Endothelial cell of umbilical vein (primary cell): Measurements from ENCODE around the gene ADCY5. TPM values are rescaled to one million over a fixed set of nuclear protein-coding genes. Genes with fewer than 3 reads are reported as not detected.

ENCODE experiments used
- BruUV-seq: library from RNA; stranded (reverse); fragments of 400-500 nt; replicated peaks from 2 replicates; lab custom pipeline; 2021; lab: Mats Ljungman, UMichigan
- CTCF ChIA-PET: fragments of 300-600, 350-600 bp; sonication (Branson Sonifier 250); formaldehyde crosslinking; loops from one replicate; lab custom pipeline; 2021; ENCODE audit warnings: antibody characterized with exemption, inconsistent platforms; lab: Charles Lee
- POLR2A ChIA-PET: fragments of 300-600, 350-600 bp; sonication (Branson Sonifier 250); formaldehyde crosslinking; loops from one replicate; lab custom pipeline; 2021; ENCODE audit warnings: antibody characterized with exemption, inconsistent platforms; lab: Charles Lee
- DNase-seq: peaks from one replicate; pipeline ENCODE4 v3.0.0-alpha.2; 2011; ENCODE audit warnings: low read depth, low spot score
- FAIRE-seq: peaks from 2 replicates; lab custom pipeline; 2011; peaks lifted over from hg19 to GRCh38; lab: Jason Lieb, UNC
- H2AFZ ChIP-seq: 2 replicates; pipeline ENCODE4 v1.6.0; 2012; ENCODE audit warnings: low read depth, low read length, control low read depth, inconsistent platforms
- H3K27ac ChIP-seq: 2 replicates; pipeline ENCODE4 v1.5.1; 2011; ENCODE audit warnings: low read depth, mild to moderate bottlenecking, control low read depth, low read length, moderate library complexity; ENCODE audit not compliant: insufficient read depth
- H3K27me3 ChIP-seq, 2 experiments: 2 replicates each; pipeline versions ENCODE4 v1.6.0 to v1.6.1; 2011; ENCODE audit warnings: low read length in 2 of 2, mixed read lengths in 1 of 2; ENCODE audit not compliant: control insufficient read depth in 2 of 2, insufficient read depth in 2 of 2
- H3K36me3 ChIP-seq, 2 experiments: 2 replicates in 1 of 2; 3 replicates in 1 of 2; pipeline ENCODE4 v1.5.1; 2011; ENCODE audit warnings: low read length in 2 of 2, mild to moderate bottlenecking in 1 of 2, moderate library complexity in 1 of 2; ENCODE audit not compliant: control insufficient read depth in 2 of 2, insufficient read depth in 2 of 2; ENCODE audit errors: extremely low read depth in 1 of 2
- H3K4me1 ChIP-seq: 3 replicates; pipeline ENCODE4 v1.5.1; 2011; ENCODE audit warnings: mild to moderate bottlenecking, low read length; ENCODE audit not compliant: control insufficient read depth, insufficient read depth; ENCODE audit errors: extremely low read depth
- H3K4me2 ChIP-seq: 2 replicates; pipeline ENCODE4 v1.6.1; 2011; ENCODE audit warnings: low read length, control low read depth, mixed read lengths; ENCODE audit not compliant: insufficient read depth
- H3K4me3 ChIP-seq, 3 experiments: fragments of 200-600 bp in 1 of 3; sonication (generic), shearing (Covaris generic) in 1 of 3; replicated peaks in 1 of 3; 2 replicates each; pipeline ENCODE4 v1.5.1; 2011 to 2016; ENCODE audit warnings: control low read depth in 3 of 3, low read length in 3 of 3, mild to moderate bottlenecking in 2 of 3, inconsistent platforms in 1 of 3, low read depth in 1 of 3, moderate library complexity in 1 of 3; ENCODE audit not compliant: insufficient read depth in 1 of 3
- H3K79me2 ChIP-seq: 2 replicates; pipeline ENCODE4 v1.6.0; 2012; ENCODE audit warnings: low read length, inconsistent platforms; ENCODE audit not compliant: control insufficient read depth, insufficient read depth
- H3K9ac ChIP-seq: replicated peaks from 2 replicates; pipeline ENCODE3; 2011; ENCODE audit warnings: low read length, control low read depth; ENCODE audit not compliant: insufficient read depth; ENCODE audit errors: extremely low read depth
- H3K9me1 ChIP-seq: replicated peaks from 3 replicates; pipeline ENCODE4 v1.6.0; 2011; ENCODE audit warnings: mild to moderate bottlenecking, low read length; ENCODE audit not compliant: control insufficient read depth, insufficient read depth; ENCODE audit errors: extremely low read depth
- H3K9me3 ChIP-seq: replicated peaks from 2 replicates; pipeline ENCODE4 v1.5.1; 2012; ENCODE audit warnings: low read length, inconsistent platforms; ENCODE audit not compliant: control insufficient read depth, insufficient read depth
- H4K20me1 ChIP-seq: replicated peaks from 2 replicates; pipeline ENCODE3; 2011; ENCODE audit warnings: mild to moderate bottlenecking, low read length; ENCODE audit not compliant: control insufficient read depth, insufficient read depth; ENCODE audit errors: extremely low read depth
- CTCF ChIP-seq, 2 donors: IDR thresholded peaks; 1 replicate in 1 of 2; 2 replicates in 1 of 2; pipeline ENCODE4 v1.5.1; 2011; ENCODE audit warnings: low read length in 2 of 2, mild to moderate bottlenecking in 2 of 2, moderate library complexity in 2 of 2, control low read depth in 1 of 2, inconsistent platforms in 1 of 2, low read depth in 1 of 2; ENCODE audit not compliant: insufficient read depth in 1 of 2; ENCODE audit errors: extremely low read depth in 1 of 2
- EZH2 ChIP-seq: IDR thresholded peaks from 2 replicates; pipeline ENCODE4 v1.6.1; 2012; ENCODE audit warnings: borderline replicate concordance, low read depth, mild to moderate bottlenecking, moderate library complexity, low read length, inconsistent platforms; ENCODE audit not compliant: severe bottlenecking
- FOS ChIP-seq: IDR thresholded peaks from 2 replicates; pipeline ENCODE4 v1.6.1; 2011; ENCODE audit warnings: mild to moderate bottlenecking, low read length, moderate library complexity, borderline replicate concordance; ENCODE audit not compliant: insufficient read depth
- GATA2 ChIP-seq: IDR thresholded peaks from 2 replicates; pipeline ENCODE4 v1.7.0; 2011; ENCODE audit warnings: low read depth, mild to moderate bottlenecking, moderate library complexity, mixed read lengths, low read length; ENCODE audit not compliant: insufficient read length, insufficient read depth
- JUN ChIP-seq: IDR thresholded peaks from 2 replicates; pipeline ENCODE4 v1.6.1; 2011; ENCODE audit warnings: borderline replicate concordance, low read depth; ENCODE audit not compliant: insufficient read length, insufficient read depth
- MAX ChIP-seq: IDR thresholded peaks from 2 replicates; pipeline ENCODE4 v1.6.1; 2011; ENCODE audit not compliant: insufficient read depth, insufficient read length
- MYC ChIP-seq: IDR thresholded peaks from one replicate; pipeline ENCODE4 v1.6.1; 2011; ENCODE audit warnings: mild to moderate bottlenecking, low read depth, low read length
- POLR2A ChIP-seq: IDR thresholded peaks from 2 replicates; pipeline ENCODE4 v1.6.1; 2012; ENCODE audit warnings: low read depth, mild to moderate bottlenecking, control low read depth, low read length
- POLR2AphosphoS5 ChIP-seq: IDR thresholded peaks from 2 replicates; pipeline ENCODE4 v1.6.1; 2012; ENCODE audit warnings: low read depth, mild to moderate bottlenecking, control low read depth, low read length, moderate library complexity; ENCODE audit not compliant: insufficient read depth
- dilution Hi-C: fragments of 300-500 bp; cut with MboI; formaldehyde crosslinking; loops from one replicate; pipeline ENCODE4 v1.15.0; 2019; ENCODE audit warnings: low sequenced_read_pairs; ENCODE audit not compliant: extremely low pct_ligation_motif_present
- intact Hi-C: fragments of 100-400 bp; cut with micrococcal nuclease; formaldehyde crosslinking; loops from one replicate; pipeline ENCODE4 v1.10.0; 2022
- polyA plus RNA-seq, 4 experiments: library from polyadenylated mRNA; depleted of rRNA in 3 of 4; stranded (reverse) in 3 of 4; unstranded in 1 of 4; fragments of >200 nt; gene quantifications; 2 replicates each; pipeline versions ENCODE4 v1.2.1 to v1.2.3, GENCODE V29; 2011 to 2012; ENCODE audit warnings: missing spikeins in 1 of 4
- total RNA-seq: library from RNA; stranded (reverse); gene quantifications from 2 replicates; pipeline ENCODE4 v1.2.3, GENCODE V29; 2021

ADCY5 gene
- total and polyA plus RNA-seq, 2 donors (not counting 3 experiments of a cell fraction or from before 2014, with no cell fraction given) = 0.01 TPM; not detected in 1

DNA sequence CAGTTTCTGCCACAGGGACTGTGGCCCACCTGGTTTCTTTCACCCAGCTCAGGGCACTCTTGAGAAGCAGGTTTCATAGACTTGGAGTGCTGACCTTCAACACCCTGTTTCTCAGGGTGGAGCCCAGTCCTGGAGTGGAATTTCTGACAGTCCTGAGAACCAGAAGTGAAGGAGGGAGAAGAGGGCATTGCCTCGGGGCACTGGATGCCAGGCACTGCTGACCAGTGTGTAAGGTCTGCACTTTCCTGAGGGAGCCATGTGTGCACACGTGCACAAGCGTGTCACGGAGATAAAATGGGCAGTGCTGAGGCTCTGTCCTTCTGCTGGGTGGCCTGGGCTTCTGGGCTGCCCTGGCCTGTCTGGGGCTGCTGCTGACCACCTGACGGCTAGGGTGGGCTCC lies 128.7 kb downstream of the ADCY5 start:
- dilution Hi-C loops = no loop called here
- FAIRE-seq (no peak), DNase-seq (no peak)
- peaks cover 4 to 5% of the 10 kb centered on the region in 2 experiments for H3K27me3 ChIP-seq
- no peaks in the 10 kb centered on the region for H4K20me1 ChIP-seq
- H3K9ac ChIP-seq = no peak overlapping the region
- intact Hi-C loops = no loop called here
- POLR2A ChIA-PET = no interaction called here
- TF ChIP-seq POLR2A (no peak), GATA2 (no peak), MYC (no peak), FOS (no peak), EZH2 (no peak), POLR2AphosphoS5 (no peak), JUN (no peak), CTCF (IDR thresholded peaks at IDR 0.05; ENCODE audit: extremely low read depth in 1 of 2, insufficient read depth in 1 of 2, low read depth in 1 of 2, low read length in 2 of 2) (no peak), MAX (no peak)
- H3K36me3 ChIP-seq = no peaks in the 10 kb centered on the region
- H3K9me1 ChIP-seq = no peaks in the 10 kb centered on the region
- H3K9me3 ChIP-seq = no peaks in the 10 kb centered on the region
- no peak overlapping the region for H3K4me3 ChIP-seq
- H3K4me1 ChIP-seq = no peaks in the 10 kb centered on the region
- no peak overlapping the region for H3K27ac ChIP-seq
- H3K4me2 ChIP-seq = no peak overlapping the region
- CTCF ChIA-PET = interaction anchor here (0.8 to 1.2 kb wide), 2 partner anchors 9 to 238 kb away, joined by 3 to 5 read pairs; no protein-coding TSS in a partner anchor
- no TSS peak for BruUV-seq
- H3K79me2 ChIP-seq = no peaks in the 10 kb centered on the region
- H2AFZ ChIP-seq = no peak overlapping the region
